ENCODE measurements around the gene KDM2B. TPM values are rescaled to one million over a fixed set of nuclear protein-coding genes. Genes with fewer than 3 reads are reported as not detected.

KDM2B gene
- total RNA-seq, 1 donor from 2014 or later, result 51.7 TPM

DNA sequence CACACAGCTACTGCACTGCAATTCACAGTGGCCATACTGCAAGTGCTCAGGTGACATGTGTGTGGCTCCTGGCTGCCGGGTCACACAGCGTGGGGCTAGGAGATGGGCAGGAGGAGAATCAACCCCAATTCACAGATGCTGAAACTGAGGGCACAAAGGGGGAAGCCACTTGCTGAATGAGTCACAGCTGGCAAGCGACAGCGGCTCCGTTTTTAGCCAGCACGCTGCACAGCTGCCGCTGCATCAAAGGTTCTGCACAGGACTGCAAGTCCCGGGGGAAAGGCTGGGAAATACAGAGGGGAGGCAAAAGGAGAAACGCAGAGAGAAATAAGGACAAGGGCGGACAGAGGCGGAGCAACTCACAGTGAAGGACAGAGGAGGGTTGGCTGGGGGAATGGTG lies 57.9 kb downstream of the KDM2B start:
- no peak for DNase-seq (ENCODE audit: extremely low spot score, unreplicated experiment)
- no peaks in the 10 kb centered on the region for H3K27me3 Mint-ChIP-seq
- peaks cover 10% of the 10 kb centered on the region for H3K4me1 Mint-ChIP-seq (ENCODE audit: unreplicated experiment)
- H3K4me3 Mint-ChIP-seq, result no peak overlapping the region
- no peak overlapping the region for H3K27ac Mint-ChIP-seq
- peaks cover 4% of the 10 kb centered on the region for H3K36me3 Mint-ChIP-seq
- H3K9me3 Mint-ChIP-seq, result no peaks in the 10 kb centered on the region
- TF ChIP-seq, protein P1, sequence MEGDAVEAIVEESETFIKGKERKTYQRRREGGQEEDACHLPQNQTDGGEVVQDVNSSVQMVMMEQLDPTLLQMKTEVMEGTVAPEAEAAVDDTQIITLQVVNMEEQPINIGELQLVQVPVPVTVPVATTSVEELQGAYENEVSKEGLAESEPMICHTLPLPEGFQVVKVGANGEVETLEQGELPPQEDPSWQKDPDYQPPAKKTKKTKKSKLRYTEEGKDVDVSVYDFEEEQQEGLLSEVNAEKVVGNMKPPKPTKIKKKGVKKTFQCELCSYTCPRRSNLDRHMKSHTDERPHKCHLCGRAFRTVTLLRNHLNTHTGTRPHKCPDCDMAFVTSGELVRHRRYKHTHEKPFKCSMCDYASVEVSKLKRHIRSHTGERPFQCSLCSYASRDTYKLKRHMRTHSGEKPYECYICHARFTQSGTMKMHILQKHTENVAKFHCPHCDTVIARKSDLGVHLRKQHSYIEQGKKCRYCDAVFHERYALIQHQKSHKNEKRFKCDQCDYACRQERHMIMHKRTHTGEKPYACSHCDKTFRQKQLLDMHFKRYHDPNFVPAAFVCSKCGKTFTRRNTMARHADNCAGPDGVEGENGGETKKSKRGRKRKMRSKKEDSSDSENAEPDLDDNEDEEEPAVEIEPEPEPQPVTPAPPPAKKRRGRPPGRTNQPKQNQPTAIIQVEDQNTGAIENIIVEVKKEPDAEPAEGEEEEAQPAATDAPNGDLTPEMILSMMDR (conservative IDR thresholded peaks at IDR 0.05), result no peak

DNA sequence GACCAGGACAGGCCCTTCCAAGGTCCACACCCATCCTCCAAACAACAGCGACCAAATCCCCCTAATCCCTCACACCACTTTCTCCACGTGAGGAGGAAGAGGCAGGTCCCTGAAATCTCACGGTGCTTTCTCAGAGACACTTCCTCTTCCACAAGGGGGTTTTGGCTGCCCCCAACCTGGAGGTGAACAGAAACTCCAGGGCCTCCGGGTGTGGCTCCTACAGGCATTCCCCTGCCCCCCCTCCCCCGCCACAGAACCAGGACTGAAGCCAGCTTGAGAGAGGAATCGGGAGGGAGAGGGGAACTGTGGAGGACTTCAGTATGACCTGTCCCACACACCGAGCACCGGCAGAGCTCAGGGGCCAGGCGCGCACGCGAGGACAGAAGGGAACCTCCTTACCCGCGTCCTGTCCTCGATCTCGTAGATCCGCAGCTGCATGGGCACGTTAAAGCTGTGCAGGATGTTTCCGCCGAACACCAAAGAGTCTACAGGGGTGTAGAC lies 60.2 kb downstream of the KDM2B start:
- no peaks in the 10 kb centered on the region for H3K27me3 Mint-ChIP-seq
- H3K27ac Mint-ChIP-seq, result no peak overlapping the region
- TF ChIP-seq, protein P1 (conservative IDR thresholded peaks at IDR 0.05), result no peak
- peaks cover 10% of the 10 kb centered on the region for H3K4me1 Mint-ChIP-seq (ENCODE audit: unreplicated experiment)
- DNase-seq (ENCODE audit: extremely low spot score, unreplicated experiment), result no peak
- no peaks in the 10 kb centered on the region for H3K9me3 Mint-ChIP-seq
- no peak overlapping the region for H3K4me3 Mint-ChIP-seq
- H3K36me3 Mint-ChIP-seq, result peaks cover 12% of the 10 kb centered on the region

DNA sequence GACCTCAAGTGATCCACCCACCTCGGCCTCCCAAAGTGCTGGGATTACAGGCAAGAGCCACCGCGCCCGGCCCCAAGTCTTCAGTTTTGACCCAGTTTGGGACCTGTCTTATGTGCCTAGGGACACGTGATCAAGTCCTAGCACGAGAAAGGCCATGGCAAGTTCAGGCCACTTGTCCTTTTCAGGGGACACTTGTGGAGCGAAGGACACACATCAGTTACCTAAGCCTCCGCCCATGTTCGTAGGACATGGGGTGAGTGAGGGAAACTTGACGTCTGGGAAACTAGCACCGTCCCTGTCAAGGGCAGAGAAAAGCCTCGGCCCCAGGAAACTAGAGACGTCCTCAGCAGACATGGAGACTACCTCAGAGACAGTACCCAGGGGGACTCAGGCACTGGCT lies 60.7 kb downstream of the KDM2B start:
- H3K36me3 Mint-ChIP-seq, result peaks cover 12% of the 10 kb centered on the region
- DNase-seq (ENCODE audit: extremely low spot score, unreplicated experiment), result no peak
- peaks cover 10% of the 10 kb centered on the region for H3K4me1 Mint-ChIP-seq (ENCODE audit: unreplicated experiment)
- no peaks in the 10 kb centered on the region for H3K9me3 Mint-ChIP-seq
- H3K27ac Mint-ChIP-seq, result no peak overlapping the region
- TF ChIP-seq, protein P1 (conservative IDR thresholded peaks at IDR 0.05), result no peak
- H3K27me3 Mint-ChIP-seq, result no peaks in the 10 kb centered on the region
- no peak overlapping the region for H3K4me3 Mint-ChIP-seq

DNA sequence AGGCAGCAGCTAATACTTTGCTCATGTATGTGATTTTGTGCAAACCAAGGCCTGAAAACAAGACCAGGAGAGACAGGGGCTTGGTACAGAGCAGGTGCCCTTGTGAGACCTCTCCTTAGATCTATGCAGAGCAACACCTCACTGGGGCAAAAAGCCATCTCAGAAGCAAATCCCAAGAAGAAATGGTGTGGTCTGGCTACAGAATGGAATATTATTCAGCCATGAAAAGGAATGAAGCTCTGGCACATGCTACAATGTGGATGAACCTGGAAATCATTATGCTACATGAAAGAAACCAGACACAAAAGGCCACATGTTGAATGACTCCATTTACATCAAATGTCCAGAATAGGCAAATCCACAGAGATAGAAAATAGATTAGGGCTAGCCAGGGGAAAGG lies 61.6 kb downstream of the KDM2B start:
- Mint-ChIP-seq H3K9me3 (no peaks in the 10 kb centered on the region), H3K4me1 (ENCODE audit: unreplicated experiment) (peaks cover 5% of the 10 kb centered on the region), H3K36me3 (peaks cover 12% of the 10 kb centered on the region), H3K27me3 (no peaks in the 10 kb centered on the region), H3K4me3 (no peak overlapping the region), H3K27ac (no peak overlapping the region)
- DNase-seq (ENCODE audit: extremely low spot score, unreplicated experiment), result no peak
- TF ChIP-seq, protein P1 (conservative IDR thresholded peaks at IDR 0.05), result no peak

DNA sequence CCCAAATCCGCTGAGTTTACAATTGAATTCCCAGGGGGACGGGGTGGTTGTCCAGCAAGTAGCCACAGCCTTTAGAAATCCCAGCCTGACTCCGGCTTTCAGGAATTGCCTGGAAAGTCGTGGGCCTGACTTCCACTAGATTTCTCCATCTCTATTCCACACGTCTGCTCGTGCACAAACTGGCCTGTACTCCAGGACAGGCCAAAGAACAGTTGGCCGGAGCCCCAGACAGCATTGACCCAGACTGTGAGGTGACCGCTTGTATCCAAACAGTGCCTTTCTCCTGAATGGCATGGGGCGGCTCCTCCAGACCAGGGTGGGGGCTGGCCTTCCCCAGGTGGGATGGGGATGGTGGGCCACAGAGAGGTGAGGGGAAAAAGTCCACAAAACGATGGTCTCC lies 62.2 kb downstream of the KDM2B start:
- no peak for DNase-seq (ENCODE audit: extremely low spot score, unreplicated experiment)
- H3K9me3 Mint-ChIP-seq, result no peaks in the 10 kb centered on the region
- peaks cover 12% of the 10 kb centered on the region for H3K36me3 Mint-ChIP-seq
- no peaks in the 10 kb centered on the region for H3K4me1 Mint-ChIP-seq (ENCODE audit: unreplicated experiment)
- no peaks in the 10 kb centered on the region for H3K27me3 Mint-ChIP-seq
- no peak overlapping the region for H3K4me3 Mint-ChIP-seq
- TF ChIP-seq, protein P1 (conservative IDR thresholded peaks at IDR 0.05), result no peak
- no peak overlapping the region for H3K27ac Mint-ChIP-seq

All from type B pancreatic cell (in vitro differentiated cells).